Hepatocyte (in vitro differentiated cells): Measurements from ENCODE around the gene SYNPR. TPM values are rescaled to one million over a fixed set of nuclear protein-coding genes. Genes with fewer than 3 reads are reported as not detected.

Experiments used
- DNase-seq: peaks from one replicate; pipeline ENCODE4 v3.0.0-alpha.2; 2016; ENCODE audit warnings: low spot score
- H2AFZ ChIP-seq: fragments of 200-600 bp; sonication (generic); 2 replicates; pipeline ENCODE4 v1.6.0; 2016; ENCODE audit warnings: antibody characterized with exemption, mild to moderate bottlenecking
- H3K27ac ChIP-seq: fragments of 200-600 bp; sonication (generic); 2 replicates; pipeline ENCODE4 v1.5.1; 2016; ENCODE audit warnings: mild to moderate bottlenecking
- H3K27me3 ChIP-seq: fragments of 200-600 bp; sonication (generic); 2 replicates; pipeline ENCODE4 v1.6.1; 2016
- H3K36me3 ChIP-seq: fragments of 200-600 bp; sonication (generic); replicated peaks from 2 replicates; pipeline ENCODE4 v1.5.1; 2016; ENCODE audit warnings: low read depth; ENCODE audit not compliant: insufficient read depth
- H3K4me1 ChIP-seq: fragments of 200-600 bp; sonication (generic); 2 replicates; pipeline ENCODE4 v1.5.1; 2016; ENCODE audit warnings: mild to moderate bottlenecking, moderate library complexity; ENCODE audit not compliant: insufficient read depth
- H3K4me2 ChIP-seq: fragments of 200-600 bp; sonication (generic); 2 replicates; pipeline ENCODE4 v1.6.0; 2016
- H3K4me3 ChIP-seq: fragments of 200-600 bp; sonication (generic); 2 replicates; pipeline ENCODE4 v1.5.1; 2016; ENCODE audit warnings: mild to moderate bottlenecking
- H3K79me2 ChIP-seq: fragments of 200-600 bp; sonication (generic); 2 replicates; pipeline ENCODE4 v1.6.0; 2017; ENCODE audit warnings: mild to moderate bottlenecking
- H3K9me2 ChIP-seq: fragments of 200-600 bp; sonication (generic); replicated peaks from 2 replicates; pipeline ENCODE4 v1.6.0; 2017; ENCODE audit warnings: mild to moderate bottlenecking; ENCODE audit not compliant: insufficient read depth
- H3K9me3 ChIP-seq: fragments of 200-600 bp; sonication (generic); 2 replicates; pipeline ENCODE4 v1.5.1; 2016; ENCODE audit warnings: low read depth, mild to moderate bottlenecking
- H4K20me1 ChIP-seq: fragments of 200-600 bp; sonication (generic); 2 replicates; pipeline ENCODE4 v1.6.0; 2016; ENCODE audit warnings: mild to moderate bottlenecking; ENCODE audit not compliant: insufficient read depth, poor library complexity, severe bottlenecking
- EZH2 ChIP-seq: fragments of 200-600 bp; sonication (generic); IDR thresholded peaks from 2 replicates; pipeline ENCODE4 v1.6.1; 2016; ENCODE audit warnings: antibody characterized with exemption, mild to moderate bottlenecking, borderline replicate concordance
- EZH2phosphoT487 ChIP-seq: fragments of 200-600 bp; sonication (generic); IDR thresholded peaks from one replicate; pipeline ENCODE4 v1.6.1; 2018; ENCODE audit warnings: antibody characterized with exemption, mild to moderate bottlenecking, low read depth, moderate library complexity; ENCODE audit not compliant: unreplicated experiment, severe bottlenecking
- WGBS: methylation state at CpG from one replicate; pipeline ENCODE4 v1.1.6; 2016; ENCODE audit warnings: low lambda C conversion rate; ENCODE audit errors: missing lambda C conversion rate; 5-methylcytosine and 5-hydroxymethylcytosine counted together
- polyA plus RNA-seq: library from polyadenylated mRNA; unstranded; fragments of >200 nt; fragmentation: Nextera tagmentation; extraction: Ambion mirVana; gene quantifications from 2 replicates; pipeline ENCODE4 v1.2.1, GENCODE V29; 2016
- total RNA-seq: library from RNA; depleted of rRNA; stranded (reverse); fragments of >200 nt; gene quantifications from 2 replicates; pipeline ENCODE4 v1.2.3, GENCODE V29; 2014
- TF ChIP-seq, protein P1 (sequence below): fragments of 200-600 bp; sonication (generic); IDR thresholded peaks from 2 replicates; pipeline ENCODE4 v1.5.1; 2016; ENCODE audit warnings: antibody characterized with exemption, mild to moderate bottlenecking; ENCODE audit not compliant: poor library complexity

Gene SYNPR
- total and polyA plus RNA-seq, 2 experiments from 2014 or later, result 0.37 TPM; not detected in 1

DNA sequence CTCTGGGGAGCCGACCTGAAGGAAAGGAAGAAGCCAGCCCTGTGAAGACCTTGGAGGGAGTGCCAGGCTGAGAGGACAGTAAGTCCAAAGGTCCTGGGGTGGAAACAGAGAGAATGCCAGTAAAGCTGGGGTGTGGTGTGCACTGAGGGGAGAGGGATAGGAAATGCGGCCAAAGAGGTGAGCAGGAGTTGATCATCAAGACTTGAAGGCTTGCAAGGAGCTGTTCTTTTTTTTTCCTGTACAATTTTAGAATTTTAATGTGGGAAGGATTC lies 73.8 kb downstream of the SYNPR start:
- WGBS, result 59% methylated on average over 2 of the region's 2 CpGs
- Histone ChIP-seq H3K4me3 (no peak overlapping the region), H3K4me1 (no peaks in the 10 kb centered on the region), H3K9me2 (no peaks in the 10 kb centered on the region), H3K4me2 (no peak overlapping the region), H3K27ac (no peak overlapping the region), H2AFZ (no peak overlapping the region), H3K9me3 (no peaks in the 10 kb centered on the region), H3K27me3 (peaks cover 4% of the 10 kb centered on the region), H3K79me2 (no peaks in the 10 kb centered on the region), H3K36me3 (no peaks in the 10 kb centered on the region), H4K20me1 (no peaks in the 10 kb centered on the region)
- TF ChIP-seq, protein P1, sequence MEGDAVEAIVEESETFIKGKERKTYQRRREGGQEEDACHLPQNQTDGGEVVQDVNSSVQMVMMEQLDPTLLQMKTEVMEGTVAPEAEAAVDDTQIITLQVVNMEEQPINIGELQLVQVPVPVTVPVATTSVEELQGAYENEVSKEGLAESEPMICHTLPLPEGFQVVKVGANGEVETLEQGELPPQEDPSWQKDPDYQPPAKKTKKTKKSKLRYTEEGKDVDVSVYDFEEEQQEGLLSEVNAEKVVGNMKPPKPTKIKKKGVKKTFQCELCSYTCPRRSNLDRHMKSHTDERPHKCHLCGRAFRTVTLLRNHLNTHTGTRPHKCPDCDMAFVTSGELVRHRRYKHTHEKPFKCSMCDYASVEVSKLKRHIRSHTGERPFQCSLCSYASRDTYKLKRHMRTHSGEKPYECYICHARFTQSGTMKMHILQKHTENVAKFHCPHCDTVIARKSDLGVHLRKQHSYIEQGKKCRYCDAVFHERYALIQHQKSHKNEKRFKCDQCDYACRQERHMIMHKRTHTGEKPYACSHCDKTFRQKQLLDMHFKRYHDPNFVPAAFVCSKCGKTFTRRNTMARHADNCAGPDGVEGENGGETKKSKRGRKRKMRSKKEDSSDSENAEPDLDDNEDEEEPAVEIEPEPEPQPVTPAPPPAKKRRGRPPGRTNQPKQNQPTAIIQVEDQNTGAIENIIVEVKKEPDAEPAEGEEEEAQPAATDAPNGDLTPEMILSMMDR, result no peak
- TF ChIP-seq EZH2 (no peak), EZH2phosphoT487 (no peak)
- peak; percentile 13 for DNase-seq

DNA sequence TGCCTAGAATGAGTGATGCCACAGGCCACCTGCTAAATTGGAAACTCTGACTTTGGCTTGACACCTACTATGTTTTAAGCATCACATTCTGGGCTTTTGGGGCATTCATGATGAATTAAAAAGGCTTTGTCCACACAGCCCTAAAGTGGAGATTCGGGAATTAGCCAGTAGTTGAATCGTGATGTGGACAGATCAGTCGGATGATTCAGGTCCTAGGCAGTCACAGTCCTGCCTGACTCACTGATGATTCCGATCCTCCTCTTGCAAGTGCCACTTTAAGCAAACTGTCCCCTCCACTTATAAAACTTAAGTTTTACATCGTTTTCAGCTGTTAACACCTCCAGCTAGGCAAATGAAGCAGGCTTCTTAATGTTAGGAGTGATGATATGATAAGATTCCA lies 75.3 kb downstream of the SYNPR start:
- DNase-seq, result no peak
- H2AFZ ChIP-seq, result no peak overlapping the region
- no peaks in the 10 kb centered on the region for H3K79me2 ChIP-seq
- 79% methylated on average over 5 of the region's 5 CpGs for WGBS
- H4K20me1 ChIP-seq, result no peaks in the 10 kb centered on the region
- no peak overlapping the region for H3K4me3 ChIP-seq
- no peaks in the 10 kb centered on the region for H3K4me1 ChIP-seq
- H3K4me2 ChIP-seq, result no peak overlapping the region
- no peak overlapping the region for H3K27ac ChIP-seq
- TF ChIP-seq, protein P1, result no peak
- TF ChIP-seq EZH2phosphoT487 (no peak), EZH2 (no peak)
- H3K27me3 ChIP-seq, result peaks cover 4% of the 10 kb centered on the region
- H3K9me2 ChIP-seq, result no peaks in the 10 kb centered on the region
- H3K9me3 ChIP-seq, result no peaks in the 10 kb centered on the region
- H3K36me3 ChIP-seq, result no peaks in the 10 kb centered on the region

DNA sequence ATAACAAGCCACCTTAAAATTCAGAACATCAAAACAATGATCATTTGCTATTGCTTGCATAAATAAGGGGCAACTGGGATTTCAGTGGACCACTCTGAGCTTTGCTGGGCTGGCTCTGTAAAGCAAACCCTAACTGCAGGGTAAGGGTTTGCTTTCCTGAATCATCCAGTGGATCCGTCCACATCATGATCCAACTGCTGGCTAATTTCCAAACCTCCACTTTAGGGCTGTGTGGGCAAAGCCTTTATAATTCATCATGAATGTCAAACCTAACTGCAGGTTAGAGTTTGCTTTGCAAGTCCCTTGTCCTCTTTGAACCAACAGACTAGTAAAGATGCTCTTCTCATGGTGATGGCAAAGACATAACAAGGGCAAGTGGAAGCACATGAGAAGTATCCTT lies 76.1 kb downstream of the SYNPR start:
- peaks cover 4% of the 10 kb centered on the region for H3K27me3 ChIP-seq
- H3K4me3 ChIP-seq, result no peak overlapping the region
- 67% methylated on average over 1 of the region's 1 CpG for whole genome bisulfite sequencing
- H3K27ac ChIP-seq, result no peak overlapping the region
- H4K20me1 ChIP-seq, result no peaks in the 10 kb centered on the region
- H3K79me2 ChIP-seq, result no peaks in the 10 kb centered on the region
- no peaks in the 10 kb centered on the region for H3K4me1 ChIP-seq
- DNase-seq, result no peak
- no peak for TF ChIP-seq EZH2
- TF ChIP-seq, protein P1, result no peak
- TF ChIP-seq EZH2phosphoT487, result no peak
- no peak overlapping the region for H2AFZ ChIP-seq
- H3K9me3 ChIP-seq, result no peaks in the 10 kb centered on the region
- no peaks in the 10 kb centered on the region for H3K9me2 ChIP-seq
- H3K36me3 ChIP-seq, result no peaks in the 10 kb centered on the region
- H3K4me2 ChIP-seq, result no peak overlapping the region

DNA sequence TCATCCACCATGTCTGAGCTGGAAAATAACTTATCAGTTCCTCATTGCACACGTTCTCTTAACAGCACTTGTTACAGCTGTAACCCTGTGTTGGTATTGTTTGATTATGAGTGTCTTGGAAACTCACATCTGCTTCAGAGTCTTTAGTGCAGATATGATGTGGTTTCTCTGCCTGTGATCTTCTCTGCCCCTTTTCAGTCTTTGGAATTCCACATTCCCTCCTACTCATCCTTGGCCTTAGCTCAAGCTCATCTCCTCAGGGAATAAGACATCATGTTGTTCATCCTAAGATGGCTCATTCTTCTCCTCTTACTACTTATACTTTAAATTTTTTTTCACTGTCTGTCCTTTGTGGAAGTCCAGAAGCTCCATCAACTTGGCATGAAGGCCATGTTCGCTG lies 77.7 kb downstream of the SYNPR start:
- Histone ChIP-seq H3K79me2 (no peaks in the 10 kb centered on the region), H3K4me1 (no peaks in the 10 kb centered on the region), H3K4me2 (no peak overlapping the region), H4K20me1 (no peaks in the 10 kb centered on the region), H3K27ac (no peak overlapping the region), H3K36me3 (no peaks in the 10 kb centered on the region), H2AFZ (no peak overlapping the region), H3K27me3 (peaks cover 4% of the 10 kb centered on the region), H3K4me3 (no peak overlapping the region), H3K9me3 (no peaks in the 10 kb centered on the region), H3K9me2 (no peaks in the 10 kb centered on the region)
- TF ChIP-seq EZH2phosphoT487, result no peak
- TF ChIP-seq EZH2, result no peak
- TF ChIP-seq, protein P1, result no peak
- 68% methylated on average over 2 of the region's 2 CpGs for WGBS
- DNase-seq, result no peak
